8988T (cell line): ENCODE data around the gene VPS8.
"Not testable (repeated sequence)": the region's sequence is repeated elsewhere in the genome, so short reads cannot be mapped to it uniquely, and the experiment has no call there.

ENCODE experiments used
- DNase-seq: peaks from one replicate; pipeline ENCODE4 v3.0.0; 2011

The VPS8 gene

DNA sequence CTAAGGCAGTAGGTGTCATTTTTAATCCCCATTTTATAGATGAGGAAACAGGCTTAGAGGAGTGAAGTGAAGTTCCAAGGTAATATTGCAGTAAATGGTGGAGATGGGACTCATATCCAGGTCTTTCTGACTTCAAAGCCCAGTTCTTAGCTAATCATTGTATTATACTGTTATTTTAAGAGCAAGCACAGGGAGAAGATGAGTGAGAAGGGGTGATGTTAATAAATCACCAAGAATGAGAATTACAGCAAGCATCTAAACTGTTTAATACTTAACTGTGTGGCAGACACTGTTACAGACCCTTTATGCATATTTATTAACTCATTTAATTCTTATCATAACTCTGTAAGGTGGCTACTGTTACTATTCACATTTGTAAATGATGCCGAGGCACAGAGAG lies 61.2 kb downstream of the VPS8 start:
- no peak for DNase-seq

DNA sequence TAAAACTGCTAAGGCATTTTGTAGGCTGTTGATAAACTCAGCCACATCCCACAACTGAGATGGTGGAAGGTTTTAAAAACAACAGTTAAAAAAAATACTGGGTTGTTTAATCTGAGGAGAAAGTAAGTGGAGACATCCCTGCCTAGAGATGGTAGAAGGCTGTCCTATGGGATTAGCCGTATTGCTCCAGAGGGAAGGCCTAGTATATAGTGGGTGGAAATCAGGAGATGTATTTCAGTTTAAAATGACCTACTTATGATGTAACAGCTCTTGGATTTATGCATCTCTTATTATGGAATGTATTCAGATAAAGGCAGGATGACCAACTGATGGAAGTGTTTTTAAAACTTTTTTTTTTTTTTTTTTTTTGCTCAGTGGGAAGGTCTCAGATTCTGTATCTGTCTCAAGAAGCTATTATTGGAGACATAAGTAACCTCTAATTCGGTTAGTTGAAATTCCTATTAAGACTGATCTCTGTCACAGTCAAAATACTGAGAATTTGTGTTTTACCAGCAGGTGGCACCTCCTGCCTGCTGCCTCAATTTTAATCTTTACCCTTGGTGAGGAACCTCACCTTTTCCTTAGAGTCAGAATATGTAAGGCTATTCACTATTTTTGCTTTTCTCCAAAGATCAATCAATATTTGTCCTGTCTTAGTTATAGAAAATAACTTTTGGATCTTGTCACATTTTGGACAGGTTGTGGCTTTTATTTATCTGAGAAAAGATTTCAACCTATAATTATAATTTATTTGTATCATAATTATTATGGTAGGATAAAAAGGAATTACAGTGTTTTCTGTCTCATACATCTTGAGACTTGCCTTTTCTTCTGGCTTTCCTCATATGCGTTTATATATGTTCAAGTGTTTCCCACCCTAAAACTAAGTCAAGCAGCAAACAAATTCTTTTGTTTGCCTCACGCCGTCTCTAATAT lies 63.0 kb downstream of the VPS8 start:
- DNase-seq = peak; percentile 12

DNA sequence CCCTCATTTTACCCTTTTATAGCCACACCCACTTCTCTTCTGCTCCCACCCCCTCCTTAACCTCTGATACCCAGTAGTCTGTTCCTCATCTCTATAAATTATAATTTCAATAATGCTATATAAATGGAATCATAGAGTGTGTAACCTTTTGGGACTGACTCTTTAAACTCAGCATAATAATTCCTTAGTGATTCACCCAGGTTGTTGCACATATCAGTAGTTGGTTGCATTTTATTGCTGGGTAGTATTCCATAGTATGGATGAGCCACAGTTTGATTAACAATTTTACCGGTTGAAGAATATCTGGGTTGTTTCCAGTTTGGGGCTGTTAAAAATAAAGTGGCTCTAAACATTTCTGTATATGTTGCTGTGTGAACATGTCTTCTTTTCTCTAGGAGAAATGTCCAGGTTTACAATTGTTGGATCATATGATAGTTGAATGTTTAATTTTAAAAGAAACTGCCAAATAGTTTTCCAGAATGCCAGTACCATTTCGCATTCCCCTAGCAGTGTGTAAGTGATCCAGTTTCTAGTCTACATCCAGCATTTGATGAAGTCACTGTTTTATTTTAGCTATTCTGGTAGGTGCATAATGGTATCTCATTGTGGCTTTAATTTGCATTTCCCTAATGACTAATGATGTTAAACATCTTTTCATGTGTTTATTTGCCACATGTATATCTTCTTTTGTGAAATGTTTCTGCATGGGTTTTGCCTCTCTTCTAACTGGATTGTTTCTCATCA lies 68.5 kb downstream of the VPS8 start:
- DNase-seq = no peak

DNA sequence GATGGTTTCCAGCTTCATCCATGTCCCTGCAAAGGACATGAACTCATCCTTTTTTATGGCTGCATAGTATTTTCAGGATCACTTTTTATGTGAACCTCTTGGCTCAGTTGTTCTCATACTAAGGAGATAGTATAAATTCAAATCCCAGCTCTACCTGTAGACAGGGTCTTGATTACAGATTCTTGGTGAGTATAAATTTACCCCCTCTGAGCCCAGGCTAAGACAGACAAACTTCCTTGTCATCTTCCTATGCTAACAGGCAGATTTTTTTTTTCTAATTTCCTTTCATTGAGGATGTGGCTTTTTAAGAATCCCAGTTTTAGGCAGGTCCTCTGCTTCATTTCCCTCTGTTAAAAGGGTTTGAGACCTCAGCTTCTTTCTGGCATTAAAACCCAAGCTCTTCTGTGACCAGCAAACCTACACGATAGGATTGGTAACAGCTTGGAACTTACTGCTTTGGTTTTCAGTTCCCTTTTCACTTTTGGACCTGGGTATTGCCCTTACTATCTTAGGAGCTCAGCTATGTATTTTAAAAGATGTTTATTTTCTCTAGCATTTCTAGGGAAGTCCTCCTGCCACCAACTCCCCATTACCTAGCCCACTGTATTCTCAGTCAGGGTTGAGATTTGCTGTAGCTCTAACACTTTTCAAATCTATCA lies 72.5 kb downstream of the VPS8 start:
- DNase-seq = no peak

DNA sequence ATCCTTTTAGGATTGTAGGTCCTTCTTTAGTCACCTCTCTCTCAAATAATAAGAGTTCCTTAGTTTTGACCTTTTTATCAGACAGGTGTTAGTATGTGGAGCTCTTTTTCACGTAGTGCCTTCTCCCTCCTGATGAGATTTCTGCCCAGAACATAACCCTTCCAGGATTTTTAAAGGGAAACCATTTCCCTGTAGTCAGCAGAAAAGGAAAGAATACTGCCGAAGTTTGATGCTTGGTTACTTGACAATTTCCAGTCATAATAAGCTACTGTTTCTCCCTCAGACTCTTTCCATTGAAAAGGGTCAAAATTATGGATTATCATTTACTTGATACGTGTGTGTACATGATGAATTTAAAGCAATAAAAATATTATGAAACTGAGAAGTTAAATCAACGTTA lies 73.1 kb downstream of the VPS8 start:
- DNase-seq = no peak

DNA sequence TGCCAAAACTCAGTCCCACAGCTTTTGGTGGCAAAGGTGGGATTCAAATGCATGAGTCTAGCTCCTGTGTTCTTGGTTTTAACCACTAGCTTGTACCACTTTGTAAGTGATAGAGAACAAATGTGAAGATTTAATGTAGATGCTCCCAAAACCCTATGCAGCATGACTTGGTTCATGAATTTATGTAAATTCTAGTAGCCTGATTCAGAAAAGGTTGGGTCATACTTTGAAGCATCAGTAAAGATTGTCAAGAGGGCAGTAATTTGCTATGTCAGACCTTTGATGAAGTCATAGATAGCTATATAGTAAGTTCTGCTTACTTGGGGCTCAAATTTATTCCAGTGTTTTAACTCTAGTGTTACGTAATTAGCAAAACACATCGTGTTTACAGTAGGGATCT lies 75.6 kb downstream of the VPS8 start:
- DNase-seq = no peak

DNA sequence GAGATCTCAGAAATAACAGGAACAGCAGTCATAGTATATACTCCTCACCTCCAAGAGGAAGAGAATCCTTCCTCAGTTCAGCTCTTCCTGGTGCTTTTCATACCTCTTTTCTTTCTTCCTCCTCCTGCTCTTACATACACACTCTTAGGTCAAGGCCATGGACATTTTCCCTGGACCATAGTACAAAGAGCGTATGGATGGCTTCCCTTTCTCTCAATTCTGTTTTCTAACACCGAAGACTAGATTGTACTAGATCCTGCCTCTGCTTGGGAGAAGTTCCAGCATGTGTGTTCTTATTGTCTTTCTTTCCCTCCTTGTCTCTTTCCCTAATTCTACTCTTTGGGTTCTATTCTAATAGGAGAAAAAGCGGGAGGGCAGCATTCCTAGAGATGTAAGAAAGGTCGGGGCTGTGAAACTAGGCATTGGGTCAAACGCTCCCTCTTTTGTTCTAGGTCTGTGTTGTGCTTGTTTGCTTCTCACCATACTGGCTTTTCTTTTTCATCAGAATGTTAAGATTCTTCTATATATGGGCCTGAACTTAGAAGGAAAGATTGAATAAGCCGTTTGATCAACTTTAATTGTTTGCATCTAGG lies 77.4 kb downstream of the VPS8 start:
- DNase-seq = no peak

DNA sequence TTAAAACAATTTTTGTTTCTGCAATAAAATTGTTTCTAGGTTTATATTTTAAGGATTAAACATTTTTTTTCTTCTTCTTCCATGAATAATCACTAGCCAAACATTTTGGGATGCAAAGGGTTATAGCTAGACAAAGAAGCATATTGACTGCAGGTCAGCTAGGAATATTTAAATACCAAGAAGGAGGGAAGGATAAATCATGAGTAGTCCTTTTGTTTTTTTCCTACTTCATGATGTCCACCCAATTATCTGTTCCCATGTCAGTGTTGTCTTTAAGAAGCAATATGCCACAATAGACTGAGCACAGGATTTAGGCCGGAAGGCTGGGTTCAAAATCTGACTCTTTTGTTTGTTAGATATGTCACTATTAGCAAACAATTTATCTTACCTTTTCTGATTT lies 82.1 kb downstream of the VPS8 start:
- DNase-seq = no peak

DNA sequence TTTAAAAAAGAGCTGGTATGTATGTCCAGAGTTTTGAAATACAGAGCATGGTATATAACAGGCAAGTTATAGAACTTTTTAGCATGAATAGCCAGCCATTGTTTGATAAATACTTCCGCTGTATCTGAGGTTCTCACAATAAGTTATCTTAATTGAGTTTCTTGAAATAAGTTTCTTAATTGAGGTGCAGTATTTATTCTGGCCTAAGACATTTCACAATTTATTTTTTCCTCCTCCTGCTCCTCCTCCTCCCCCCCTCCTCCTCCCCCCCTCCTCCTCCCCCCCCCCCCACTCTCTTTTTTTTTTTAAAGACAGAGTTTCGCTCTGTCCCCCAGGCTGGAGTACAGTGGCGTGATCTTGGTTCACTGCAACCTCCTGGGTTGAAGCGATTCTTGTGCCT lies 83.4 kb downstream of the VPS8 start:
- no peak for DNase-seq

DNA sequence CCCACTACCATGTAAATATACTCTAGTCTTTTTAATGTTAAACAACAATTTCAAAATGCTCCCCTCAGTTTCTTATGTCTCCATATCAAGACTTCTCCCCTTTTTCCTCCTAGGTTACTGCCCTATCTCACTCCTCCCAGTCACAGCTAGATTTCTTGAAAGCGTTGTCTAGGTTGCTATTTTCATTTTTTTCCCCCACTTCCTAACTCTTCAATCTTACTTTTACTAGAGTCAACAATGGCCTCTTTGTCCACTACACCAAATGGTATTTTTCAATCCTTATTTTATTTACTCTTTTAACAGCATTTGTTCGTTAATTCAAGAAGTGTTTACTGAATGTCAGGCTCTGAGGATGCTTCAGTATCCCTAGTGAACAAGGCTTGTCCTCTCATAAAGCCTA lies 84.4 kb downstream of the VPS8 start:
- no peak for DNase-seq

DNA sequence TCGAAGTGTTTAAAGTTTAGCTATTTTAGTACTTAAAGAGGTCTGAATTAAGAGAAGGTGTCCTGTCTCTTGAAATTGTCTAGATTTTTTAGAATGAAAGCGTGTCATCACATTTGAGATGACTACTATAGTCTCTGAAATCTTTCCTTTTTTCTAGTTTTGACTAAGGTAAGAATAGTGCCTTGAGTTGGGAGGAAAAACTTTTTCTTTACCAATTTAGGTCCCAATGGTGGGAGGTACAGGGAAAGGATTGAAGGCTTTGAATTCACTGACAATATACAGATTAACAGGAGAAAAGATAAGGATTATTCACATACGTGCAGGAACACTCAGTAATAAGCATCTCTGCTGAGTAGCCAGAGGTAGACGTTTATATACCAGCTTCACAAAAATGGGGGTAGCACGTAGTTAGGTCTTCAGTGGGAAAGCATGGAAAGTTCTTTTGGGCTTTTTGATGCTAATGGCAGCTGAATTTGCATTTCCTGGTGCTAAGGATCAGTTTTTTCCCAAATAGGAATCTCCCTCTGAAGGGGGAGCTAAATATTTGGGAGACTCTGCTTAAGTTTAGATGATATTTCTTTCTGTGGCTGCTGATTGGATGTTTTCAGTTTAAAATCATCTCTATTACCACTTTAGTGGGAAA lies 88.1 kb downstream of the VPS8 start:
- DNase-seq = no peak

DNA sequence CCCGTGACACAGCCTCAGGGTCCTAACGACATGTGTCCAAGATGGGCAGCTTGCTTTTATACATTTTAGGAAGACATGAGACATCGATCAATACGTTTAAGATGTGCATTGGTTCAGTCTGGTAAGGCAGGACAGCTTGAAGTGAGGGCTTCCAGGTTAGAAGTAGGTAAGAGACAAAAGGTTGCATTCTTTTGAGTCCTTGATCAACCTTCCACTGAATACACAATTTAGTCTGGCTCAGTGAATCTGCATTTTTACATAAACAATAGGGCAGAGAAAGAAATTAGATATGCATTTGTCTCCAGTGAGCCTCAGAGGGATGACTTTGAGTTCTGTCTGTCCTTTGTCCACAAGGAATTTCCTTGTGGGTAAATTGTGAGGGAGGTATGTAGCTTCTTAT lies 95.1 kb downstream of the VPS8 start:
- DNase-seq = not testable (repeated sequence)

DNA sequence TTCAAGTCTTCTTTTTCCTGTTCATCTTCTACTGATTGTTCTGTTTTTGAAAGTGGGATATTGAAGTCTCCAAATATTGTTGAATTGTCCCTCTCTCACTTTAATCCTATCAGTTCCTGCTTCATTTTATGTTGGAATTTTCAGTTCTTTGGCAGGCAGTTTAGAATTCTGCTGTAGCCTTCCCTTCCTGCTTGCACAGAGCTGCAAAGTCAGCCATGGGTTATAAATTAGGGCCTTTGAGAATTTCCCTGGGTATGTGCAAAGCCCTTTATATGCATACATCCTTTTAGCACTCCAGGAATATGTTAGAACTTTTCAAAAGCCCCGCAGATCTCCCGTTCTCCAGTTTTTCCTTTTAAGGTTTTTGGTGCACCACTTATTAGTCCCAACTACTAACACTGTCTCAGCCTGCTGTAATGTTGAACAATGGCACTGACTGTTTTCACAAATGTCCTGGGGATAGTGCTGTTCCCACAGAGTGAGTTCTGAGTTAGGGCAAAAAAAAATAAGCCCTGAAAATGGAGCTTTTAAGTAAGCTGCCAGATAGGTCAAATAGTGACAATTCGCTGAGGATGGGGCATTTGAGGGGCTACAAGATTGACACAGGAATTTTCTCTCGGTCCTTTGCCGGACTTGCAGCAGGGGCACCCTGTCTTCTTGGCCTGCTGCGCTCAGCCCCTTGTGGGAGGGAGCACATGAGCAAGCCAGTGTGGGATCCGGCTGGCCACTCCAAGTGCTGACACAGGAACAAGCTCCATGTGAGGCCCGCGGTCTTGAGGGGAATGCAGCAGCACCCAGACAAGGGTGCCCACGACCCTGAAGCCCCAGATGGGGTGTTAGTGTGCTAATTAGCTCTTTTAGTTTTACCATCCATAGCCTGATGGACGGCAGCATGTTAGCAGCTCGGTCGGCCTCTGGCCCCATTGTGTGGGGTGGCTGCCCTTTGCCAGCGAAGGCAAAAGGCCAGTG lies 96.0 kb downstream of the VPS8 start:
- no peak for DNase-seq

DNA sequence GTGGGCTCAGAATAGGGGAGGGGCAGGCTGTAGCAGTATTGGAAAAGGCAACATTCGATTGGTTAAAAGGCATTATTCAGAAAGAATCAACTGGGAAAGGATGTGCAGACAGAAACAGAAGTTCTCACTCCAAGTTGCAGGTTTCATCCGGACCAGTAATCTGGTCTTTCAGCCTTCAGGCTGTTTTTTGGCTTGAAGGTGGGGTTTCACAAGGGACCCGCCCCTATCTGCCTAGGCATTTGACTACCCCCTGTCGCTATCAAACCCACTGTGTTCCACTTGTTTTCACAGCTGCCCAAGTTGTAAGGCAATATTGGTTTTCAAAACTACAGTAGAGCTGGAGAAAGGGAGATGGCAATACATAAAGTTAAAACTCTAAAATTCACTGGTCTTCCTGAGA lies 96.9 kb downstream of the VPS8 start:
- no peak for DNase-seq

DNA sequence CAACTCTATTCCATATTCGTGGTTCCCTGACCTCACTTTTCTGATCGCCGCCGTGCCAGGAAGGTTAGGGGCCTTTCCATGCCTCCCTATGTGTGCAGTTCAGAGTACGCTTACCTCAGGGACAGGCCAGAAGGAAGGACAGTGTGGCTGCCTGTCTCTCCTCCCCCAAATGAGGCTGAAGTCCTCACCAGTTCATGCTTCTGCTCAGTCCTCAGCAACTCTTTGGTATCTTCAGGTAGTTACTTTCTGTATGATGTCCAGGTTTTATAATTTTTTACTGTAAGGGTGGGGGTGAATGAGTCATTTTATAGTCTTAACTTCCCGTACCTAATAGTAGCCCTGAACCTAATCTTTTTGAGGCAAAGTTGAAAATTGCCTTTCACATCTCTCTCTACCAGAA lies 98.7 kb downstream of the VPS8 start:
- no peak for DNase-seq

DNA sequence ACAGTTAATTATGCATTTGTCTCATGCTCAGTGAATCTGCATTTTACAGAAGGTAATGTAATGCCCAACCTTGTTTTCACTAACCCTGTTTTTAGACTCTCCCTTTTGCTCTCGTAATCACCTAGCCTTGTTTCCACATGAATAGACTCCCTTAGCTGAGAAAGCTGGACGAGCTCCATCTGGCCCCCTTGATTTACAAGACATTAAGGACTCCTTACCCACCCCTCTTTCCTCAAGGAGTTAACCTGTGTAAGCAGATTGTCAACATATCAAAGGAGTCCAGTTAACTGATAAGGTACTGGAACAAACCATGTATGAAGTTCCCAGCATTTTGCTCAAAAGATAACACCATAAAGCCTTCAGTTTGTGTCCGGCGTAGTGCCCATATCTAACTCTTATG lies 99.6 kb downstream of the VPS8 start:
- DNase-seq = no peak

DNA sequence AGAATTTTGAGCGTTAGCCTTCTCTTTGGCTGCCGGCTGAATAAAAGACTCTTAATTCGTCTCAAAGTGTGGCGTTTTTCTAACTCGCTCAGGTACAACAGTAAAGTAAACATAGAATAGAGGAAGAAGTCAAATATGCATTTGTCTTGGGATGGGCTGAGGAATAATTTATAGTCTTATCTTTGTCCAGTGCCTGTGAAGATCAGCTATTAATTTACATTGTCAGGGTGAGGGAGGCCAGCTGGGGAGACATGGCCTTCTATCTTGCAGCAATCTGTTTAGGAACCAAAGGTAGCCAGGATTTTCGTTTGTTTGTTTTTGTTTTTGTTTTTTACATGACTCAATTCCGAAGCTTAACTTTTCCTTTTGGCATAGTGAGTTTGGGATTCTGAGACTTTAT lies 100.2 kb downstream of the VPS8 start:
- DNase-seq = no peak

DNA sequence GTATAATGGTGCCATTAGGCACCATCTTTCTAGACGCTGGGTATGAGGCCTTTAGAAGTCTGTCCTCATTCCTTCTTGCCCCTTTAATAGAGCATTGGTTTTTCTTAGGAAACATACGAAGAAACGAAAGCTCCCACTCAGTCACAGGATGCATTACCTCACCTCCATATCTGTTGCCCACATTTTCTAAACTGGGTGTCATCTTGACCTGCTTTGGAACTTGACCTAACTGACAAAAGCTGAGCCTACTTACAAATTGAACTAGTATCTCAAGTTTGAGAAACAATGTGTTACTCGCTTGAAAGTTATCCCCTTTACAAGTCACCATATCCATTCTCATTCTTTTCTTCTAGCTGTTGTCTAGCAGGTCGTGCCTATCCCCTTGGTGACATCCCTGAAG lies 102.7 kb downstream of the VPS8 start:
- no peak for DNase-seq

DNA sequence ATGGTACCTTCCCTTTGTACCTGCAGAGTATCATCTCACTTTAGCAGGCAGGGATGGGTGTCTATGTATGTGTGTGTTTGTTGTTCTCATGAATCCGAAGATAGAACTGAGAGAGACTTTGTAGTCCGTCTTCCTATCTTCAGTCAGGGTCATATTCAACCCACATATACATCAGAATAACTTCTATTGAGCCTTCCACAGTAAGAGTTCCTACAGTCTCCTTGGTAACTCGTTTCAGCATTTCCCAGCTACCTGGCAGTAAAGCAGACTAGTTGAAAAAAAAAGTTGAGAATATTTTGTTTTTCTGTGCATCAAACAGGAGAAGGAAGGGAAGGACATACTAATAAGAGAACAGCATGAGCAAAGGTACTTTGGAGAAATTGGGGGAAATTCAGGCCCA lies 106.8 kb downstream of the VPS8 start:
- DNase-seq = no peak

DNA sequence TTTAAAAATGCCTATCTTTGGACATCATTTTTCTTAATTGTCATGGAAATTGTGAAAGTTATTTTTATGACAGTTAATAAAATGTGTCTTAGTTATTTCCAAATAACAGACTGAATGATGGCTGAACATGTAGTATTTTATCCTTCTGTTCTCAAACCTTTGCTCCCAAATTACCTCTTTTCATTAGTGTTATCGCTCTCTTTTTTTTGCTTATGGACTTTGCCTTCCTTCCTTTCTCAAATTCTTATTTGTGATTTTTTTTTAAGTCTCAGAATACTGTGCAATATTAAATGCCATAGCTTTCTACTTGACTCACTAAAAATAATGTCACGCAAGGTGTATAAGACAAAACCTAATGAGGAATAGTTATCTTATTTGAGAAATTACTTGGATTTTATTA lies 107.7 kb downstream of the VPS8 start:
- DNase-seq = no peak

DNA sequence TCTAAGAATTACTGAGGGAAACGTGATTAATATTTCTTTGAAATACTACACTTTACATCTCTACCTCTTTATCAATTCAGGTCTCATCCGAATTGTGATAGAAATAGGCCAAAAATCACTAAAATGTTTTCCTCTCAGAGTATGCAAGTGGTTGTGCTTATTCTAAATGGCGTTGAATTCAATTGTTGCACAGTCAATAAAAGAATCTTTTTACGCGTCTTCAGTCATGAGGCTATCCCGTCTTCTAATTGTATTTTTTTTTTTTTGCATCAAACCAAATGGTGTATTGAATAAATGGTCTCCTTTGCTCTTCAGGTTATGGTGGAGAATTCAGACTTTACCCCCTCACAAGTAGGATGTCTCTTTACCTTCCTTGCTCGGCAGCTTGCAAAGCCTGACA lies 112.6 kb downstream of the VPS8 start:
- DNase-seq = no peak
